Effector memory CD8-positive, alpha-beta T cell (primary cell): ENCODE data around the gene RANBP3.
A peak's percentile ranks its signal among the peaks of the same experiment; 100 is the strongest.

Experiments used
- ATAC-seq: fragments of 150-1000 bp; cut with Tn5 transposase; replicated peaks from 2 replicates; pipeline ENCODE4 v1.10.0; 2021; ENCODE audit warnings: mild to moderate bottlenecking, moderate library complexity
- DNase-seq, 3 experiments: peaks; one replicate each; pipeline ENCODE4 v3.0.0; 2021
- H3K27ac Mint-ChIP-seq, 2 donors: one replicate each; pipeline ENCODE4 v1.8.0; 2022; ENCODE audit warnings: mild to moderate bottlenecking in 2 of 2, mixed read lengths in 2 of 2, moderate library complexity in 2 of 2
- H3K27me3 Mint-ChIP-seq, 2 donors: one replicate each; pipeline ENCODE4 v1.8.0; 2022; ENCODE audit warnings: mixed read lengths in 2 of 2
- H3K36me3 Mint-ChIP-seq: one replicate; pipeline ENCODE4 v1.8.0; 2022; ENCODE audit warnings: mild to moderate bottlenecking, moderate library complexity, mixed read lengths; ENCODE audit not compliant: insufficient read depth
- H3K4me1 Mint-ChIP-seq, 2 donors: one replicate each; pipeline ENCODE4 v1.8.0; 2022; ENCODE audit warnings: low read depth in 2 of 2, mixed read lengths in 2 of 2
- H3K4me3 Mint-ChIP-seq, 2 donors: one replicate each; pipeline ENCODE4 v1.8.0; 2022; ENCODE audit warnings: mild to moderate bottlenecking in 2 of 2, mixed read lengths in 2 of 2, moderate library complexity in 2 of 2
- H3K9me3 Mint-ChIP-seq, 2 donors: one replicate each; pipeline ENCODE4 v1.8.0; 2022; ENCODE audit warnings: mixed read lengths in 2 of 2

Gene RANBP3

DNA sequence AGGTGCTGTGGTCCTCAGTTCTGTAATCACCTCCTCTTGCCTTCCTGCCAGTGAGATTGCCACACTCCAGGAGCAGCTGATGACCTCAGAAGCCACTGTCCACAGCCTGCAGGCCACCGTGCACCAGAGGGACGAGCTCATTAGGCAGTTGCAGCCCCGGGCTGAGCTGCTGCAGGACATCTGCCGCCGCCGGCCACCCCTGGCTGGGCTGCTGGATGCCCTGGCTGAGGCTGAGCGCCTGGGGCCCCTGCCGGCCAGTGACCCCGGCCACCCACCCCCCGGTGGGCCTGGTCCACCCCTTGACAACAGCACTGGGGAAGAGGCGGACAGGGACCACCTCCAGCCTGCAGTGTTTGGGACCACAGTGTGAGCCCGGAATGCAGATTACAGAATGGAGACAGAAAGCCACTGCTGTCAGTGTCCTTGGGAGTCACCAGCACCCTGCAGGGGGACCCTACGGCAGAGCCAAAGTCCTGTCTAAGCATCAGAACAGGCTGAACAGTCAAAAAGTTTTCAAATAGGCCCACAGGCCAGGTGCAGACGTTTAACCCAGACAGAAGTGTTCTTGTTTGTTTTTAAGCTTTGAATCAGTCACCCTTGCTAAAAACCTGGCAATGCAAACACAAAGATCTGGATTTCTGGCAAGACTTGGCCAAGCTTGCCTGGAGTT, 69.0 kb downstream of the RANBP3 start:
- H3K27me3 Mint-ChIP-seq: no peaks in the 10 kb centered on the region
- no peaks in the 10 kb centered on the region for H3K9me3 Mint-ChIP-seq
- peaks cover 12% of the 10 kb centered on the region for H3K36me3 Mint-ChIP-seq
- DNase-seq (no peak), ATAC-seq (no peak)
- H3K4me3 Mint-ChIP-seq: no peak overlapping the region
- peaks cover 4 to 12% of the 10 kb centered on the region in 2 donors for H3K4me1 Mint-ChIP-seq
- H3K27ac Mint-ChIP-seq: no peak overlapping the region

- Mint-ChIP-seq H3K36me3 (peaks cover 25% of the 10 kb centered on the region), H3K4me3 (no peak overlapping the region), H3K9me3 (no peaks in the 10 kb centered on the region), H3K4me1 (peaks cover 14 to 23% of the 10 kb centered on the region in 2 donors), H3K27ac (peak overlapping the region in 1 of 2 donors; percentile 87), H3K27me3 (no peaks in the 10 kb centered on the region)
- no peak for ATAC-seq
- DNase-seq: no peak
Observed at GRCh38 chr19:5907241-5907640, 70.7 kb downstream of the RANBP3 start.

GRCh38 chr19:5905114-5905778, 72.7 kb downstream of the RANBP3 start:
- no peaks in the 10 kb centered on the region for H3K27me3 Mint-ChIP-seq
- no peaks in the 10 kb centered on the region for H3K9me3 Mint-ChIP-seq
- ATAC-seq: no peak
- no peak for DNase-seq
- H3K27ac Mint-ChIP-seq: peak overlapping the region; percentile 95 to 98
- peaks cover 28% of the 10 kb centered on the region for H3K36me3 Mint-ChIP-seq
- H3K4me3 Mint-ChIP-seq: peak overlapping the region; percentile 94 to 95
- peaks cover 18 to 25% of the 10 kb centered on the region in 2 donors for H3K4me1 Mint-ChIP-seq

- H3K4me3 Mint-ChIP-seq: peak within 1 kb of the TSS; percentile 94 to 95
- DNase-seq (peak; percentile 100), ATAC-seq (peak; percentile 72)
- H3K4me1 Mint-ChIP-seq: peaks cover 22 to 30% of the 10 kb centered on the region in 2 donors
- no peaks in the 10 kb centered on the region for H3K27me3 Mint-ChIP-seq
- peak within 1 kb of the TSS; percentile 95 to 98 for H3K27ac Mint-ChIP-seq
- no peaks in the 10 kb centered on the region for H3K9me3 Mint-ChIP-seq
- peaks cover 26% of the 10 kb centered on the region for H3K36me3 Mint-ChIP-seq
Observed at GRCh38 chr19:5904352-5905113, 73.4 kb downstream of the RANBP3 start, which contains the start of gene VMAC. Gene VMAC (plus strand): TSS chr19:5904872. CDS start chr19:5904891, 19 bp downstream.

GRCh38 chr19:5903624-5904351, 74.2 kb downstream of the RANBP3 start, which contains the start of gene NDUFA11:
Gene NDUFA11 (minus strand): TSS chr19:5903790. CDS start chr19:5903708, 82 bp downstream.
- H3K27me3 Mint-ChIP-seq: no peaks in the 10 kb centered on the region
- H3K4me3 Mint-ChIP-seq: peak within 1 kb of the TSS; percentile 94 to 95
- peak within 1 kb of the TSS; percentile 95 to 98 for H3K27ac Mint-ChIP-seq
- peak; percentile 95 to 96 (median 96) for DNase-seq
- ATAC-seq: peak; percentile 51
- no peaks in the 10 kb centered on the region for H3K9me3 Mint-ChIP-seq
- H3K36me3 Mint-ChIP-seq: peaks cover 24% of the 10 kb centered on the region
- H3K4me1 Mint-ChIP-seq: peaks cover 22 to 30% of the 10 kb centered on the region in 2 donors

DNA sequence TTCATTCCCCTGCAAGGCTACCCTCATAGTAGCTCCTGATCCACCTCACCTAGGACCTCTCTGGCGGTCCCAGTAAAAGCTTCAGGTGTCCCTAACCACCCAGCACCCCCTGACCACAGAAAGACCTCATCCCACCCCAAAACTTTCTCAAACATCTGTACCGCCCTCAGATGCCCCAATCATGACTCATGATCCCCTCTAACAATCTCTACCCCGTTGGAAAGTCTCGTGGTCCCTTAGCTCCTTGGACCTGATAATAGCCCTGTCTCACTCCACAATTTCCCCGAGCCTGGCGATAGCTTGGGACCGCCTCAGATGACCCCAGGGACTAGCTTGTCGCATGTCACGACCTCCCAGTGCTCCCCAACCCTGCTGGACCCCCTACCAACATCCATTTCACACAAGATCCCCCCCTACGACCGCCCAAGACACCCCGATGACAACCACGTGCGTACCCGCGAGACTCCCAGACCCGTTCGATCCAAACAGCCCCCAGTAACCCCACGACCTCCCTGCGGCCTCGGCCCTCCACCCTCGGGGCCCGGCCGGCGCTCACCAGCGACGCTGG, 74.8 kb downstream of the RANBP3 start:
- Mint-ChIP-seq H3K27me3 (no peaks in the 10 kb centered on the region), H3K4me1 (peaks cover 23 to 29% of the 10 kb centered on the region in 2 donors), H3K36me3 (peaks cover 24% of the 10 kb centered on the region), H3K27ac (peak overlapping the region; percentile 95 to 98), H3K9me3 (no peaks in the 10 kb centered on the region), H3K4me3 (peak overlapping the region; percentile 94 to 95)
- DNase-seq (no peak), ATAC-seq (no peak)

DNA sequence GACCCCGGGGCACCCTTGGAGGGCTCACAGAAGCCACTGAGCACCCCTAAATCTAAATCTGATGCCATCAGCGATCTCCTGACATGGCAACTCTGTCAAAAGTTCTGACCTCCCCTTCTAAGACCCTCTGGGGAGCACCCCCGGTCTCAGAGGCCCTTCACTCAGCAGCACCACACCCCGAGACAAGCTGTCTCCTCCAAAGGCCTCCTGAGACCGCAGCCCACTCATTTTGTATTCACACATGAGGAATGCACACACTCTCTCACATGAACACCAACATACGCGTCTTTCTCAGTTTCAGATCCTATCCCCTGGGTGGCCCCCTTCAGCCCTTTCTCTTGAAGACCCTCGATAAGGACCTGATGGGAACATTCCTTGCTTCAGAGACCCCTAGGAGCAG, 77.0 kb downstream of the RANBP3 start:
- Mint-ChIP-seq H3K27ac (peak overlapping the region in 1 of 2 donors; percentile 49), H3K4me1 (peaks cover 19 to 21% of the 10 kb centered on the region in 2 donors), H3K4me3 (no peak overlapping the region), H3K36me3 (peaks cover 29% of the 10 kb centered on the region), H3K9me3 (no peaks in the 10 kb centered on the region), H3K27me3 (no peaks in the 10 kb centered on the region)
- no peak for DNase-seq
- no peak for ATAC-seq

- no peak for ATAC-seq
- no peak overlapping the region for H3K4me3 Mint-ChIP-seq
- peaks cover 18 to 23% of the 10 kb centered on the region in 2 donors for H3K4me1 Mint-ChIP-seq
- peak overlapping the region in 1 of 2 donors; percentile 52 for H3K27ac Mint-ChIP-seq
- H3K9me3 Mint-ChIP-seq: no peaks in the 10 kb centered on the region
- no peak for DNase-seq
- no peaks in the 10 kb centered on the region for H3K27me3 Mint-ChIP-seq
- peaks cover 33% of the 10 kb centered on the region for H3K36me3 Mint-ChIP-seq
Observed at GRCh38 chr19:5899728-5900526, 78.0 kb downstream of the RANBP3 start.

- Mint-ChIP-seq H3K9me3 (no peaks in the 10 kb centered on the region), H3K36me3 (peaks cover 14% of the 10 kb centered on the region), H3K4me1 (peaks cover 7 to 13% of the 10 kb centered on the region in 2 donors), H3K4me3 (no peak overlapping the region), H3K27ac (no peak overlapping the region), H3K27me3 (no peaks in the 10 kb centered on the region)
- no peak for DNase-seq
- no peak for ATAC-seq
Observed at GRCh38 chr19:5897189-5897969, 80.6 kb downstream of the RANBP3 start.

GRCh38 chr19:5896365-5897076, 81.4 kb downstream of the RANBP3 start:
- no peak for DNase-seq
- Mint-ChIP-seq H3K27me3 (no peaks in the 10 kb centered on the region), H3K36me3 (peaks cover 14% of the 10 kb centered on the region), H3K27ac (no peak overlapping the region), H3K4me3 (no peak overlapping the region), H3K9me3 (no peaks in the 10 kb centered on the region), H3K4me1 (peaks cover 7 to 17% of the 10 kb centered on the region in 2 donors)
- ATAC-seq: no peak

GRCh38 chr19:5895890-5896289, 82.0 kb downstream of the RANBP3 start:
- H3K36me3 Mint-ChIP-seq: peaks cover 12% of the 10 kb centered on the region
- H3K27me3 Mint-ChIP-seq: no peaks in the 10 kb centered on the region
- ATAC-seq (no peak), DNase-seq (no peak)
- H3K27ac Mint-ChIP-seq: no peak overlapping the region
- H3K9me3 Mint-ChIP-seq: no peaks in the 10 kb centered on the region
- H3K4me1 Mint-ChIP-seq: peaks cover 7 to 13% of the 10 kb centered on the region in 2 donors
- H3K4me3 Mint-ChIP-seq: no peak overlapping the region
